B cell (primary cell): ENCODE results near the gene PAAF1. TPM values are rescaled to one million over a fixed set of nuclear protein-coding genes. Genes with fewer than 3 reads are reported as not detected.

ENCODE experiments used
- ATAC-seq: fragments of 200-7000 bp; cut with Tn5 transposase; one replicate; pipeline ENCODE4 v1.10.0; 2021; ENCODE audit warnings: low read depth, mild to moderate bottlenecking, moderate number of reproducible peaks, moderate library complexity
- CTCF ChIA-PET: fragments of 350-600 bp; sonication (Branson Sonifier 250); formaldehyde crosslinking; loops from one replicate; lab custom pipeline; 2021; ENCODE audit warnings: antibody characterized with exemption, inconsistent platforms; lab: Charles Lee
- POLR2A ChIA-PET: fragments of 350-600 bp; sonication (Branson Sonifier 250); formaldehyde crosslinking; loops from one replicate; lab custom pipeline; 2021; ENCODE audit warnings: antibody characterized with exemption; lab: Charles Lee
- DNase-seq: peaks from one replicate; pipeline ENCODE4 v3.0.0; 2013
- H2AFZ ChIP-seq: 2 replicates; pipeline ENCODE4 v1.6.1; 2012; ENCODE audit warnings: mild to moderate bottlenecking, low read depth, low read length; ENCODE audit not compliant: insufficient read depth, poor library complexity, severe bottlenecking
- H3K27ac ChIP-seq, 2 donors: 1 replicate in 1 of 2; 2 replicates in 1 of 2; pipeline ENCODE4 v1.5.1; 2012 to 2013; ENCODE audit warnings: low read length in 2 of 2, mild to moderate bottlenecking in 2 of 2, moderate library complexity in 1 of 2
- H3K27me3 ChIP-seq, 4 experiments: fragments of 200-600 bp in 1 of 4; sonication (generic) in 1 of 4; replicated peaks in 1 of 4; 1 replicate in 2 of 4; 2 replicates in 2 of 4; pipeline versions ENCODE4 v1.6.1 to v1.7.0; 2013 to 2016; ENCODE audit warnings: low read length in 3 of 4, mild to moderate bottlenecking in 2 of 4, mixed read lengths in 1 of 4, moderate library complexity in 1 of 4; ENCODE audit not compliant: insufficient read depth in 4 of 4, control insufficient read depth in 3 of 4; ENCODE audit errors: control extremely low read depth in 1 of 4
- H3K36me3 ChIP-seq, 2 experiments: replicated peaks in 1 of 2; 1 replicate in 1 of 2; 2 replicates in 1 of 2; pipeline versions ENCODE4 v1.6.1 to v1.7.1; 2013; ENCODE audit warnings: low read length in 1 of 2; ENCODE audit not compliant: insufficient read depth in 2 of 2, control insufficient read depth in 1 of 2; ENCODE audit errors: control extremely low read depth in 1 of 2, extremely low read depth in 1 of 2
- H3K4me1 ChIP-seq, 2 donors: fragments of 200-600 bp in 1 of 2; sonication (generic) in 1 of 2; 1 replicate in 1 of 2; 2 replicates in 1 of 2; pipeline versions ENCODE4 v1.5.1 to v1.6.1; 2013 to 2017; ENCODE audit warnings: low read length in 2 of 2; ENCODE audit not compliant: control insufficient read depth in 2 of 2, insufficient read depth in 2 of 2
- H3K4me2 ChIP-seq: replicated peaks from 2 replicates; pipeline ENCODE3; 2012; ENCODE audit warnings: mild to moderate bottlenecking, low read depth, low read length; ENCODE audit not compliant: poor library complexity, severe bottlenecking
- H3K4me3 ChIP-seq, 5 experiments: fragments of 200-600 bp in 1 of 5; sonication (generic) in 1 of 5; 1 replicate in 3 of 5; 2 replicates in 2 of 5; pipeline versions ENCODE4 v1.5.1 to v1.7.0; 2011 to 2016; ENCODE audit warnings: low read length in 4 of 5, mild to moderate bottlenecking in 4 of 5, low read depth in 2 of 5, control low read depth in 1 of 5, moderate library complexity in 1 of 5; ENCODE audit not compliant: insufficient read depth in 1 of 5; ENCODE audit errors: control extremely low read depth in 1 of 5, extremely low read depth in 1 of 5
- H3K79me2 ChIP-seq: fragments of 200-600 bp; sonication (generic); one replicate; pipeline ENCODE4 v1.6.0; 2016; ENCODE audit warnings: low read length; ENCODE audit not compliant: control insufficient read depth, insufficient read depth
- H3K9ac ChIP-seq: fragments of 200-600 bp; sonication (generic); 2 replicates; pipeline ENCODE4 v1.6.1; 2017; ENCODE audit warnings: mild to moderate bottlenecking, low read length, moderate library complexity
- H3K9me3 ChIP-seq, 3 donors: one replicate each; pipeline versions ENCODE4 v1.6.1 to v1.7.1; 2013; ENCODE audit warnings: low read length in 2 of 3; ENCODE audit not compliant: control insufficient read depth in 2 of 3, insufficient read depth in 1 of 3; ENCODE audit errors: control extremely low read depth in 1 of 3
- H4K20me1 ChIP-seq: 2 replicates; pipeline ENCODE4 v1.6.0; 2012; ENCODE audit warnings: mild to moderate bottlenecking, low read length; ENCODE audit not compliant: insufficient read depth, control insufficient read depth, poor library complexity, severe bottlenecking
- H3K27ac Mint-ChIP-seq: one replicate; pipeline ENCODE4 v1.8.0; 2021; ENCODE audit warnings: mixed read lengths
- H3K27me3 Mint-ChIP-seq: one replicate; pipeline ENCODE4 v1.8.0; 2021; ENCODE audit warnings: mixed read lengths
- H3K4me1 Mint-ChIP-seq: one replicate; pipeline ENCODE4 v1.8.0; 2021; ENCODE audit warnings: mixed read lengths
- H3K4me3 Mint-ChIP-seq: one replicate; pipeline ENCODE4 v1.8.0; 2021; ENCODE audit warnings: mixed read lengths
- H3K9me3 Mint-ChIP-seq: one replicate; pipeline ENCODE4 v1.8.0; 2022; ENCODE audit warnings: mixed read lengths; ENCODE audit not compliant: insufficient read depth
- EZH2 ChIP-seq: IDR thresholded peaks from 2 replicates; pipeline ENCODE4 v1.6.1; 2012; ENCODE audit warnings: borderline replicate concordance, low read depth, mild to moderate bottlenecking, moderate library complexity, low read length; ENCODE audit not compliant: insufficient read depth, poor library complexity, severe bottlenecking
- WGBS: methylation state at CpG from one replicate; pipeline ENCODE4 v1.1.5; 2013; ENCODE audit warnings: missing lambda C conversion rate; ENCODE audit not compliant: insufficient coverage; 5-methylcytosine and 5-hydroxymethylcytosine counted together
- intact Hi-C: fragments of 100-400 bp; cut with micrococcal nuclease; formaldehyde crosslinking; loops from one replicate; pipeline ENCODE4 v1.10.0; 2022
- polyA plus RNA-seq: library from polyadenylated mRNA; depleted of rRNA; stranded (reverse); fragments of >200 nt; gene quantifications from 2 replicates; pipeline ENCODE4 v1.2.3, GENCODE V29; 2012
- total RNA-seq, 2 donors: library from RNA; stranded (reverse); fragments of 120-200 nt in 1 of 2; gene quantifications; 1 replicate in 1 of 2; 2 replicates in 1 of 2; pipeline versions ENCODE4 v1.2.3 to v1.2.4, GENCODE V29; 2013 to 2022
- TF ChIP-seq, protein P1 (sequence below): fragments of 200-600 bp; IDR thresholded peaks from one replicate; pipeline ENCODE4 v1.8.0; 2022; ENCODE audit warnings: antibody characterized with exemption, mild to moderate bottlenecking

The PAAF1 gene
- total and polyA plus RNA-seq, 2 donors (not counting 1 experiment from before 2014, with no cell fraction given) = 11.5 to 19.5 TPM

DNA sequence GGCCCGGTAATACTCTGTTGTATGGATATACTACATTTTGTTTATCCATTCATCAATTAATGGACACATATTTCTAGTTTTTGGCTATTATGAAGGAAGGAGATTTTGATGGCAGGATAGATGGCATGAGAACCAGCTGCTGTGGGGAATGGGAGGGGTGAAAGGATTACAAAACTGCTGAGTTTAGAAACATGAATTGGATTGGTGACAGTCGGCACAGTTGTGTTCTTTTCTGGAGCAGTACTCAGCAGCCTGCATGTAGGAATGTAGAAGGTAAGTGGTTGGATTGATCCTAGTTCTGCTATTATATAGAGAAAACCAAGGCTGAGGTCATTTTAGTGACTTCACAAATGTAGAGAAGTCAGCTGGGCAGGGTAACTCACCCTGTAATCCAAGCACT, 7.1 kb downstream of the PAAF1 start:
- no peak overlapping the region for H3K9ac ChIP-seq
- Mint-ChIP-seq H3K9me3 (no peaks in the 10 kb centered on the region), H3K4me1 (peaks cover 4% of the 10 kb centered on the region), H3K27ac (no peak overlapping the region), H3K27me3 (no peaks in the 10 kb centered on the region), H3K4me3 (no peak overlapping the region)
- CTCF ChIA-PET = no interaction called here
- H3K36me3 ChIP-seq = peaks cover 6 to 21% of the 10 kb centered on the region in 2 experiments
- ATAC-seq (no peak), DNase-seq (no peak)
- intact Hi-C loops = no loop called here
- H3K27ac ChIP-seq = no peak overlapping the region
- H3K27me3 ChIP-seq = no peaks in the 10 kb centered on the region
- no peak overlapping the region for H3K4me3 ChIP-seq
- no peaks in the 10 kb centered on the region for H3K4me1 ChIP-seq
- H3K9me3 ChIP-seq = no peaks in the 10 kb centered on the region
- H4K20me1 ChIP-seq = no peaks in the 10 kb centered on the region
- no peak overlapping the region for H3K4me2 ChIP-seq
- no peak for TF ChIP-seq EZH2
- TF ChIP-seq, protein P1, sequence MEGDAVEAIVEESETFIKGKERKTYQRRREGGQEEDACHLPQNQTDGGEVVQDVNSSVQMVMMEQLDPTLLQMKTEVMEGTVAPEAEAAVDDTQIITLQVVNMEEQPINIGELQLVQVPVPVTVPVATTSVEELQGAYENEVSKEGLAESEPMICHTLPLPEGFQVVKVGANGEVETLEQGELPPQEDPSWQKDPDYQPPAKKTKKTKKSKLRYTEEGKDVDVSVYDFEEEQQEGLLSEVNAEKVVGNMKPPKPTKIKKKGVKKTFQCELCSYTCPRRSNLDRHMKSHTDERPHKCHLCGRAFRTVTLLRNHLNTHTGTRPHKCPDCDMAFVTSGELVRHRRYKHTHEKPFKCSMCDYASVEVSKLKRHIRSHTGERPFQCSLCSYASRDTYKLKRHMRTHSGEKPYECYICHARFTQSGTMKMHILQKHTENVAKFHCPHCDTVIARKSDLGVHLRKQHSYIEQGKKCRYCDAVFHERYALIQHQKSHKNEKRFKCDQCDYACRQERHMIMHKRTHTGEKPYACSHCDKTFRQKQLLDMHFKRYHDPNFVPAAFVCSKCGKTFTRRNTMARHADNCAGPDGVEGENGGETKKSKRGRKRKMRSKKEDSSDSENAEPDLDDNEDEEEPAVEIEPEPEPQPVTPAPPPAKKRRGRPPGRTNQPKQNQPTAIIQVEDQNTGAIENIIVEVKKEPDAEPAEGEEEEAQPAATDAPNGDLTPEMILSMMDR = no peak
- peaks cover 25% of the 10 kb centered on the region for H3K79me2 ChIP-seq
- POLR2A ChIA-PET = no interaction called here
- H2AFZ ChIP-seq = no peak overlapping the region
- WGBS = 78% methylated on average over 1 of the region's 2 CpGs

DNA sequence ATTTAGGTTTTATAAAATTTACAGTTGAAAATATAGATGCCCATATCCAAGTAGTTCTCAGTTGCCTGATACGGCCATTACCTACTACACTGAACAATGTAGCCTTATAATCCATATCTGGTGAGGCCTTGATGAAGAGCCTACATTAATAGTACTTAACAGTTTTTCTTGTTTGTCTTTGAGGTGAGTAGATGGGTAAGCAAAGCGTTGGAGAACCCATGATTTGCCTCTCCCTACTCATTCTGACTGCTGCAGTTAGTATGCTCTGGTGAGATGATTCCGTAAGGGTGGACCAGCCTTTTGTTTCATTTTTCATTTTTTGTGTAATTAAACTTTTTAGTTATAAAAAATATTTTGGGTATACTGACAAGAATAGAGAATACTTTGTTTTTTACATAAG, 11.4 kb downstream of the PAAF1 start:
- WGBS = no CpG with 5 or more reads among the region's 3 CpGs
- TF ChIP-seq, protein P1 = no peak
- no peak for TF ChIP-seq EZH2
- POLR2A ChIA-PET = no interaction called here
- Histone ChIP-seq H3K4me1 (no peaks in the 10 kb centered on the region), H3K27me3 (no peaks in the 10 kb centered on the region), H3K4me3 (no peak overlapping the region), H3K9me3 (no peaks in the 10 kb centered on the region), H2AFZ (no peak overlapping the region), H3K4me2 (no peak overlapping the region), H4K20me1 (no peaks in the 10 kb centered on the region), H3K9ac (no peak overlapping the region), H3K79me2 (peaks cover 8% of the 10 kb centered on the region), H3K36me3 (peaks cover 11 to 52% of the 10 kb centered on the region in 2 experiments), H3K27ac (no peak overlapping the region)
- H3K27ac Mint-ChIP-seq = no peak overlapping the region
- CTCF ChIA-PET = no interaction called here
- ATAC-seq (no peak), DNase-seq (no peak)
- peaks cover 1% of the 10 kb centered on the region for H3K4me1 Mint-ChIP-seq
- no peaks in the 10 kb centered on the region for H3K27me3 Mint-ChIP-seq
- H3K4me3 Mint-ChIP-seq = no peak overlapping the region
- intact Hi-C loops = no loop called here
- H3K9me3 Mint-ChIP-seq = no peaks in the 10 kb centered on the region
